G401.6 (cell line): ENCODE data around the gene DLX2.
A peak's percentile ranks its signal among the peaks of the same experiment; 100 is the strongest.

Experiments used
- FAIRE-seq: peaks from 2 replicates; lab custom pipeline; 2012; peaks lifted over from hg19 to GRCh38; lab: Jason Lieb, UNC

Gene DLX2

DNA sequence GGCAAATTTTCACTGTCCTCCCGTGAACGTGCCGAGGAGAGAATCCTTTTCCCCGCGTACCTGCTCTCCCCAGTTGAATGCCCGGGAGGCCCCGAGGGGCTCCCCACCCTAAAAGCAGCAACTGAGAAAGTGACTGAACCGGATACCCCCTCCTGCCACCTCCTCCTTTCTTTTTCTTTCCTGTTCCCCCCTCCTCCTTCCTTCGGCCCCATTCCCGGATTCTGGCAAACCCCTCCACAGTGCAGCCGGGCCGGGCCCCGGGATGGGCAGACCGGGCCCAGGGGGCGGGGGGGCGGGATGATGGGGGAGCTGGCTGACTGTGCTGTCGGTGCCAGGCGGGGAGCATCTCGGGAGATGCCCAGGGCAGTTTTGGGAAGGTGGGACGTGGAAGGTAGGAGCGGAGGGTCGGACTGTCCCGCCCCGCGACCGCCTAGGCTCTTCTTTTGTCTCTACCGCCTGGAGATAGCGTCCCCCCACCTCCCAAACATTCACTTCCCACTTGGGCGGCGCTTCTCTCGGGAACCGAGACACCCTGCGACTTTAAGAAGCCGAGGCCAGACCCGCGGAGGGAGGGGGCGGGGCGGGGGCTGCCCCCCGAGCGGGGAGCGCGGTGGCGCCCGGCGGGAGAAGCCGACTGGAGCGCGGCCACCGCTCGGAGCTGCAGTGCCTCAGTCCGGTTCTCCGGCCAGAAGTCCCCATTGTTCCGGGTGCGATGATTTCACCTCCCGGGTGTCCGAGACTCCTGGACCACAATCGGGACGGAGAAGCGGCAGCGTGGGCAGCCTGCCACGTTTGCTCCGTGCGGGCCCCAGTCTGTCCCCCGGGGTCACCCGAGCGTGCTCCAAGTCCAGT lies 8.2 kb downstream of the DLX2 start:
- no peak for FAIRE-seq

DNA sequence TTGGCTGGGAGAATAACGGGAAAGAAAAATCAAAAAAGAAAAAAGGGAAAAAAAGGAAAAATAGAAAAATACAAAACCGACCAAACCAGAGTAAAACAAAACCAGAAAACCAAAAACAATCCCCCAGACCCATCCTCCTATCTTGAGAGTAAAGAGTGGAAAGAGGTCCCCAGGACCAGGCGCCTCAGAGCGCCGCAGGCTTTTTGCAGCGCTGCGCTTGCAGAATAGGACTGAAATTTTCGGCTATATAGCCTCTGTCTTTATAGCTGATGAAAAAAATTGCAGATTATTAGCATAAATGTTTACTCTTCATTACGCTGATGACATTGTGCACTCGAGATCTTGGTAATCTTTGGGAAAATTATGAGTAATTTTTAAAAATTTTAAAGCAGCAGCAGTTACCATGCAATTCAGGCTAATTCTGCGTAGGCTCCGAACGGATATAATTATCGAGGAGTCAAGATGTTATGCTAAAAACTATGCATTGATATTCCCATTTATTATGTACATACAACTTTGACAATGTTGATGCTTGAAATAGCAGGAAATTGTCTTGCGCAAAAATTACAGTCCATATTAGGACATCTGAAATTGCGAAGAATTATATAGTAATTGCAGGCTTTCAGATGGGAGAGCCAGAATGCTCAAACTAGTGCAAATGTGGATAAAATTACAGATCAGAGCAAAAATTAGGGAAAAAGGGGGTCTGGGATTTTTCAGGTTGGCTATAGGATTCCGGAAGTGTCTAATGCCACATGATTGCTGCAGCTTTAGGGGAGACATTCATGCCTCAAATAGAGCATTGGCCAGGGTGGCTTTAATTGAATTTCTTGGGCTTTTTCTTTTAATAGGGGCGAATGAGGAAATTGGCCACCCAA lies 9.0 kb downstream of the DLX2 start:
- peak; percentile 63 for FAIRE-seq

DNA sequence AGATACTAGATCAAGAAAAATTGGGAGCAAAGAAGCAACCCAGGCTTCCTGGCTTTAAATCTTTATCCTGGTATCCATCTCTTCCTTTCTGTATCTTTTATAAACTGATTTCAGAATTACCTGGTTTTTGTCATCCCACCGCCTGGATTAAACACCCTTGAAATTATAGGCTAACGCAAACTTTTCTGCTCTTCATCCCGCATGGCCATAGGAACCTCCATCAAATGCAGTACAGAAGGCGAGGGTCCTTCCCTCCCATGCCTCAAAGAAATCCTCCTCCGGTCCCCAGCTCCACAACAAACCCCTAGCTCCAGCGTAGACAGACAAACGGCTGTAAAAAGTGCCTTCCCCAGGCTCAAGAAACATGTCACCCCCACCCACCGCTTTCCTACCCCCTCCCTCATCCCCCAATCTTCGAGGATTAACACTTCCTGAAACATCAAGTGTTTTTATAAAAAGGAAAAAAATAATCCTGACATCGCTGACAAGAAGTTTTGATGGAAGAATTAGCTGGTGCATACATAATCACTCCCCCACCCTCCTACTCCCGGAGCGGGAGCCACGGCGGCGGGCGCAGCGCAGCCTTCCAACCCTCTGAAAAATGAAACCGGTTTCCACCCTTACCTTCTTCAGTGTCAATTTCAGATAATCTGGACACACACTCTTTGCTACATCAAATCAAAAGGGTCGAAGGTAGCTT lies 9.8 kb downstream of the DLX2 start:
- no peak for FAIRE-seq

DNA sequence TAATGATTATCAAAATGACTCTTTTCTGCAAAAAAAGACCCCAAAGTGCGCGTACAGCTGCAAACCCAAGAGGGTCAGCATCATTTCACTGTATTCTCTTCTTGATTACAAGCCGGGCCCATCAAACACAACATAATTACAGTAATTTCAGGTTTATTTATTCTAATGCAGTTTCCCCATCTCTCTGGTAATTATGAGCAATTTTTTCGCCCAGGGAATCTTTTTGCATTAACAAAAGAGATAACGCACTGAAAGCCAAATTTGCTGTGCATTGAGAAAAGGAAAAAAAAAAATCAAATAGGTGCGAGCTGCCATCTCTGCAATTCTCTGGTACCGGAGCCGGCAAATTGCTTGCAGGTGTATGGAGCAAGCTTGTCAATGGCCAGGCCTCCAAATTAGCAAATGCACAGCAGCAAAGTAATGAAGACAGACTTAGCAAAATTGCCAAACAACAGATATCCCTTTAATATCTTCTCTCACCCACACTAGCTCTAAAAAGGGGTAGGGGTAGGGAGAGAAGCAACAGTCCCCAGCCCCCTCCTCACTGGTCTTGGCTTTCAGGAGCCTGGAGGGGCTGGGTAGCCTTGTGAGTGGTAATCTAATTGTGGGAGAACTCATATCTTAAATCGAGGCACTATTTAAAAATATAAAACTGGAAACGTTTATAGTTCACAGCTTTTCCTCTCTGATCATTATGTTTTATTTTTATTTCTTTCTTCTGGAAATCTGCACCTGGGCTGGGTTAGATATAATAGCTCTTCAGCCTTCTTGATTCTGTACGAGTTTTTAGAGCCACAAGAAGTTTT lies 10.7 kb downstream of the DLX2 start:
- no peak for FAIRE-seq

DNA sequence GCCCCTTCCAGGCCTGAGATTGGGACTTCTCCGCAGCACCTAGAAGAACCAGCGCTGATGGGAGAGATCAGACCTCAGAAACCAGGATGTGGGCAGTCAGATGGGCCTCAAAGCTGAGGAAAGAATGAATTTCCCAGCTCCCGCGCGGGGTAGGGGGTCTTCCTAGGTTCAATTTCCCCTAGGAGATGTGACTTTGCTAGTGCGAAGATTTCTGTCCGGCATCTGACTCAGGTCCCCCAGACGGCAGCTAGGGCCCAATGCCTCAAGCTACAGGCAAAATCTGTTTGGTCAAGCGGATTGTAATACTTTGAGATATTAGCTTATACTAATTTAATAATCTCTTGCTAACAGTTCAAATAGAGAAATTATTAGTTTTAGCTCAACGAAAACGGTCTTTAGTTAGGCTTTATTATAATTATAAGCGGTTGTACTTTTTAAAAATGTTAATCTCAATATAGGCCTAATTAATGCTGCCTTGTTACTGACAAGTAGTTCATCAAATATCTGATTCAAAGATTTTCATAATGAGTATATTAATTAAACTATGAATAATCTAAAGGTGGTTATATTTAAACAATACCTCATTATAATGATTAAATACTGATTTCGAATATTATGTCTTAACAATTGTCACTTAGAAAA lies 11.6 kb downstream of the DLX2 start:
- FAIRE-seq, result peak; percentile 77

DNA sequence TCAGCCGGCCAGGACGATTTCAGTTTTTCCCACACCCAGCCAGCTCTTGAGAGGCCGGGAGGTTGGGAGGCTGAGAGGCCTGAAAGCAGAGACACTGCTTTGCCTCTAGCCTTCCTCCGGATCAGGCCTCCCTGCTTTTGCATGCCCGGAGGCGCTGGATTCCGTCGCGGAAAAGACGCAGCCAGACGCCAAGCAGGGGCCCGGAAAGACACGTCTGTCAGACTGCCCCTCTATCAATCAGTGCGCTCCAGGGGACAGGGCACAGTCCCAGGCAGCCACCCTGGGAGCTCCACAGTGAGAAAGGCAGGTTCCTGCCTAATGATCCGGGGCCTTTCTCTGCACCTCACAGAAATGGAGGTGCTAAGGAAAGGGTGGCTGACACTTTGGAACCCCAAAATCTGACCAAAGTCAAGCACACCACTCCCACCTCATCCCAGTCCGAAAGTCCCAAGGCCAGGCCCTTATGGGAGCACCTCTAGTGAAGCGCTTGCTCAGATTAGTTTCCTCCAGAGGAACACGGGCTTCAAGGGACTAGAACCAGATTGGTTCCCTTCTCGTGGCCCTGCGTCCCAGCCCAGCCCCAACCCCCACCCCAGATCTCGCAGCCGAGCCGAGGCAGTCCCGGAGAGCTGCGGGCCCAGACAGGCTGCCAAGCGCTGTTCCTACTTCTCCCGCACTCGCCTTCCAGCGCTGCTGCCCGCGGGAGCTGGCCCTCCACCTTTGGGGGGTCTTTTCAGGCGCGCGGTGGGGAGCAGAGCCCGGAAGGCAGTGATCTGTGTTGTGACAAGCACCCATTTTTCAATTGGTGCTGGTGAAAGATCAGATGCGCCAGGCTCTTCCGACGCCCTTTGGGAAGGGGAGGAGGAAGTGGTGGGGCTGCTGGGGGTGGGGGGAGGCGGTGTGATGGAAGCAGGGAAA lies 12.4 kb downstream of the DLX2 start:
- FAIRE-seq, result no peak

DNA sequence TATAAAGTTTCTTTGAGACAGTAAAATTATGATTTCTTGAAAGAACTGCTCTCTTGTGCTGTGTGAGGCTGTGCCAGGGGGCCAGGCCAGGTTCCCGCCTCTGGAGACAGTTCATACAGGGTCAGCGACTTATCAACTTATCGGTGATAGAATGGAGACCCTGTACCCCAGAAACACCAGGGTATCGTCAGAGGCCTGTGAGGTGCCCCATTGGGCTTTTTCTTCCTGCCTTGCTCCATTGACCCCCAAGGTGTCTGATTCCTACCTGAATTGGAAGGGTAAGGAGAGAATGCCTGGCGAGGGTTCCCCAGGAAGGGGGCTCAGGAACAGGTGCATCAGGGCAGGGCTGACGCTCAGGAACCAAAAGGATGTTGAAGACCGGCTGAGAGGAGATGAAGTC lies 13.1 kb downstream of the DLX2 start:
- FAIRE-seq, result no peak

DNA sequence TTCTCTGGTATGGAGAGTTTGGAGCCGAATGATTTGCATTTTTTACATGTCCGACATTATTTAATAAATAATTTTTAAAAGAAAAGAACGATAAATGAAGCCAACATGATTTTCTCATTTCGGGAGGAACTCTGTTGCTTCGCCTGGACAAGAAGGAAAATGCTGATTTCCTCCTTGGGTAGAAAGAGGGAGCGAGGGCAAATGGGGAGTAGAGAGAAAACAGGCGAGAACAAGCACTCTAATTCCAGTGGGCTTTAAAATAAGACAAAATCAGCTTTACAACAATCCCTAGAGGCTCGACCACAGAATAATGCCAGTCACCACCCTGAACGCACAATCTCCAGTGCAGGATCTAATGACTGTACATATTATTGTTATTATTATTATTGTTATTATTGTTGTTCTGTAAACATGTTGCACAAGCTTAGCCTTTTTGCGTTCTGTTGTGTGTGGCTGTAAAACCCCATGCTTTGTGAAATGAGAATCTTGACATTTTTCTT lies 13.6 kb downstream of the DLX2 start:
- peak; percentile 21 for FAIRE-seq

DNA sequence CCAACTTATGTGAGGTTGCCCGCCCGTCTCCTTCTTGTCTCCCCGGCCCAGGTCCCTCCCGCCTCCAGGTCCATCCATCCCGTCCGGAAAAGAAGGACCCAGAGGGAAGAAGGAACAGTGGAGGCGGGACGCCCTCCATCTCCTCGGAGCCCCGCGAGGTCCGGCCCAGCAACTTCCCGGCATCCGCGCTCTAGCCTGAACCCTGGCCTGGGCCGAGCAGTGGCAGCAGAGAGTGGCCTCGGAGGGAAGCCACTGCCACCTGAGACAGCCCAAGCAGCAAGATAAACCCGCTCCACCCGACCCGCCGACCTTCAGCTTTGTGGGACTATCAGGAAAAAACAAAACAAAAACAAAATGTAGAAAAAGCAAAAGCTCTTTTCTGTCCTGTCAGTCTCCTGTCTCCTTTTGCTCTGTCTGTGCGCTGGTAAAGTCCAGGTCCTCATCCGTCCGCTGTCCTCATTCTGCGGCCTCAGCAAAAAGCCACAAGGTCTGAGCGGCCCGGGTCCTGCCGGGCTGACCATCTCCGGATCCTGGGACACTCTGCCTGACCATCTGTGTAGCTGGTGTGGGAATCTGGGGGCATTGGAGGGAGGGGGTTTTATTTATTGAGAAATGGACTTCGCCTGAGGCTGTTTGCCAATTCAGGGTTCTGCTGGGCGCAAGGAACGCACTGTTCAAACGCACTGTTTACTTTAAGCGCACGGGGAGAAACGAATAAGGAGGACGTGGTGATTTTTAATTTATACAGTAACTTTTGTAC lies 14.3 kb downstream of the DLX2 start:
- FAIRE-seq, result no peak

DNA sequence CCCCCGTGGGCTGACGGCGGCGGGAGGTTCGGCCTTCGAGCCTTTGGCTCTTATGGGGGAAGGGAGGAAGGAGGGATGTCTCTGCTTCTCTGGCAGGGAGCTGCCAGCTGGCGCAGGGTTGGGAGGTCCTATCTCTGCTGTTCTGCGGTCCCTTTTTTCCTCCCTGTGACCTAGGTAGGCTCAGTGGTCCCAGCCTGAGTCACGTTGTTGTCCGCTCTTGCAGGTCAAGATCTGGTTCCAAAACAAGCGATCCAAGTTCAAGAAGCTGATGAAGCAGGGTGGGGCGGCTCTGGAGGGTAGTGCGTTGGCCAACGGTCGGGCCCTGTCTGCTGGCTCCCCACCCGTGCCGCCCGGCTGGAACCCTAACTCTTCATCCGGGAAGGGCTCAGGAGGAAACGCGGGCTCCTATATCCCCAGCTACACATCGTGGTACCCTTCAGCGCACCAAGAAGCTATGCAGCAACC lies 14.9 kb downstream of the DLX2 start:
- no peak for FAIRE-seq

DNA sequence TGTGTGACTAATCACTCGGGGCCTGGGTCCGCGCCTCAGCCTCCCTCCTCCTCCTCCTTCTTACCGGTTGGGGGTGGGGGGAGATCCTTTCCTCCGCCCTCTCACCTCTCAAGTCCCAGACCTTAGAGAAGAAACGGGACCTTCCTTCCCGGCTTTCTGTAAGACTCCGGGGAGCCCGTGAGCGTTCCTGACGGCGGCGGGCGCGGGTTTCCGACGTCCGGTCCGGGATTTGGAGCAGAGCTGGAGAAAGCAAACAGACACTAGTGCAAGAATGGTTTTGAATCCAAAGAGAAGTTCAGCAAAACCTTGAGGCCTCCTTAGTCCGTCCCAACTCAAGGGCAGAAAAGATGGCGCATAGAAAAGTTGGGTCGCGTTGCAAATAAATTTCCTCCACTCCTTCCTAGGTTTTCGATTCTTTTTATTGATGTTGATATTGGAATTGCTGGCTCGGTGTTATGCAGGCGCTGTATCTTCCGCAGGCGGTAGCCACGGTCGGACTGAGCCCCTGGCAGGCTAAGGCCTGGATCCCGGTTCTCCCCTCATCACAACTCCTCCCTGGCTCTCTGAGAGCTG lies 15.4 kb downstream of the DLX2 start:
- FAIRE-seq, result peak; percentile 85

DNA sequence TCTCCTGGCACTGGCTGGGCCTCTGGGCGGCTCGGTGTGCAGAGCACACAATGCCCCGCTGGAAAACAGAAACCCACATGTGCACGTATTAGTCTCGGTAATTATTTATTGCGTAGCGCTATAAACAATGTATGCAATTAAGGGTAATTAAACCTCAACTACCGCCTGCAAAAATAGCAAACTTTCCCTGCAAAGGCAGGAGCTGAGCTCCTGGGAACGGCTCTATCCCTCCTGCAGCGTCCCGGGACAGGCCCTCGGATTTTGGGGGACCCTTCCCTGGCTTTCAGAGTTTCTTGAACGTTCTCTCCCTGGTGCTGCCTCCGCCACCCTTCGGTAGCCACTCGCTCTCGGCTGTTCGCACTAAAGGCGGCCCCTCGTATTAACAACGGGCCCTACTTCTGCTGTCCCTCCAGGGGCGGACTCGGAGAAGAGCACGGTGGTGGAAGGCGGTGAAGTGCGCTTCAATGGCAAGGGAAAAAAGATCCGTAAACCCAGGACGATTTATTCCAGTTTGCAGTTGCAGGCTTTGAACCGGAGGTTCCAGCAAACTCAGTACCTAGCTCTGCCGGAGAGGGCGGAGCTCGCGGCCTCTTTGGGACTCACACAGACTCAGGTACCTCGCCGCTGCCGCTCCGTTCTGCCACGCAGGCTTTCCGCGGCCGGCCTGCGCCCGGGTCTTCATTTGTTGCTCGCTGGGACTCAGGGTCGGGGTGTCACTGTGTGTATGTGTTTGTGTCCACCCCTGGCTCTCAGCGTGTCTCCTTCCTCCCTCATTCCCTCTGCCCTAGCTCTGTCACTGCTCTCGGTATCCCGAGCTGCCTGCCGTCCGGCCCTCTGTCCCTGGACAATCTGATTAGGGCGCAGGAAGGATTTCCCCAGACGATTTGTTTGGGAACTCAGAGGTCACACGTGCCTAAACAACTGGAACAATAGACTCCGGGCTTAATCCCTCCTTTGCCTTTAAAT lies 16.2 kb downstream of the DLX2 start:
- no peak for FAIRE-seq

DNA sequence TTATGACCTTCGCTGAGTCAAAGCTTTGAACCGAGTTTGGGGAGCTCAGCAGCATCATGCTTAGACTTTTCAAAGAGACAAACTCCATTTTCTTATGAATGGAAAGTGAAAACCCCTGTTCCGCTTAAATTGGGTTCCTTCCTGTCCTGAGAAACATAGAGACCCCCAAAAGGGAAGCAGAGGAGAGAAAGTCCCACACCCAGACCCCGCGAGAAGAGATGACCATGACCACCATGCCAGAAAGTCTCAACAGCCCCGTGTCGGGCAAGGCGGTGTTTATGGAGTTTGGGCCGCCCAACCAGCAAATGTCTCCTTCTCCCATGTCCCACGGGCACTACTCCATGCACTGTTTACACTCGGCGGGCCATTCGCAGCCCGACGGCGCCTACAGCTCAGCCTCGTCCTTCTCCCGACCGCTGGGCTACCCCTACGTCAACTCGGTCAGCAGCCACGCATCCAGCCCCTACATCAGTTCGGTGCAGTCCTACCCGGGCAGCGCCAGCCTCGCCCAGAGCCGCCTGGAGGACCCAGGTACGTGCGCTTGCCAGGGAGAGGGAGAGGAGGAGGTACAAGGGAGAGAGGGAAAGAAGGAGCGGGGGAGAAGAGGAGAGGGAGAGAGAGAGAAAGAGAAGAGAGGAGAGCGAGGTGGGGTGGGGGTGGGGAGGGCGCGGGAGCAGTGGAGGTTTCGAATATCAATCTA lies 17.1 kb downstream of the DLX2 start, which contains the start of gene DLX1:
TSS of gene DLX1 (plus strand) at position 48 of the 700 bp plus-strand sequence. CDS start at position 219, 171 bp downstream.
- FAIRE-seq, result no peak

DNA sequence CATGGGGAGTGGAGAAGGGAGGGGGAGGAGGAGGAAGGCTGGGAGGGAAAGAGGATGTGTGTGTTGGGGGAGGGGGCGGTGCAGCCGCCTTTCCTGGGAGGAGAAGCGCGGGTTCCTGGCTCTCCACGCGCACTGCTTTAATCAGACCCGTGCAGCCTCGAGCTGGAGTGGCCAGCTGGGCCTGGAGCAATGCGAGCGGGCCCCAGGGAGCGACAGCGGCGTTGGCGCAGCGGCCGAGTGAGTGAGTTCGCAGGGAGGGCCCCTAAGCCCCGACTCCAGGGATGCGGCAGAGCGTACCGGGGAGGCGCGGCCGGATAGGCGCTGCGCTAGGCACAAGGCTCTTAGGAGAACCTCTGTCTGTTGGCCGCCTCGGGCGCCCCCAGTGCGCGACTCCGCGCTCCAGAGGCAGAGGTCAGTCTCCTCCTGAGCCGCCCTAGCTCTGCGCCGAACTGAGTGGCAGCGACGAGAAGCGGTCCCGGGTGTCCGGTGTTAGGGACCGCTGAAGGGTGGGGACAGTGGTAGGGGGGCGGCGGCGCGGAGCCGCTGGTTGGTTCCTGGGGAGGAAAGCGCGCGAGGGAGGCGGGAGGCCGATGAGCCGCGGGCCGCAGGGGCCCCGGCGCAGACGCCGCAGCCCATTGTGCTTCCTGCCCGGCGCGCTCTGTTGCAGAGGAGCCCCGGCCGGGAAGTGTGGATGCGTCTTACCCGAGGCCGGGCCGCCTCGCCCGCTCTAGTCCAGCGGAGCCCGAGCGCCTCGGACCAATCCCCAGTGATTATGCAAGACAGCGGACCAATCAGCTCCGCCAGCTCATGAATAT lies 17.8 kb downstream of the DLX2 start:
- FAIRE-seq, result peak; percentile 98

DNA sequence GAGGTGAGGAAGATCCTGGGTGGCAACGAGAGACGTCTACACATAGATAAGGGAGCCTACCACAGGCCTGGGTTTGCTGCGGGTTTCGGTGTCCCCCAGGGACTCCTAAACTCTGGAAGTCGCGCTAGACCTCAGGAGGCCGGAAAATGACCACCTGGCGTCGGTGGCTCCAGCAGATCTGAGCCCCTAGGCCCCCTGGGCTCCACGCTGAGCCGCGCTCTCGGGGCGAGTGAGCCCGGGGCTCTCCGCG lies 18.4 kb downstream of the DLX2 start:
- no peak for FAIRE-seq
